Gastroesophageal sphincter (tissue), 3 donors: ENCODE data around the gene UMODL1.

Source experiments
- EP300 ChIP-seq: sonication (generic); formaldehyde crosslinking; IDR thresholded peaks from one replicate; pipeline ENCODE4 v1.6.1; 2017; ENCODE audit warnings: antibody characterized with exemption, mild to moderate bottlenecking
- TF ChIP-seq, protein P1 (sequence below), 4 experiments: fragments of 200-600 bp in 2 of 4; fragments of 450-650 bp in 2 of 4; sonication (generic) in 1 of 4; IDR thresholded peaks; one replicate each; pipeline ENCODE4 v1.5.1; 2017 to 2019; ENCODE audit warnings: antibody characterized with exemption in 4 of 4, mild to moderate bottlenecking in 2 of 4, moderate library complexity in 2 of 4

DNA sequence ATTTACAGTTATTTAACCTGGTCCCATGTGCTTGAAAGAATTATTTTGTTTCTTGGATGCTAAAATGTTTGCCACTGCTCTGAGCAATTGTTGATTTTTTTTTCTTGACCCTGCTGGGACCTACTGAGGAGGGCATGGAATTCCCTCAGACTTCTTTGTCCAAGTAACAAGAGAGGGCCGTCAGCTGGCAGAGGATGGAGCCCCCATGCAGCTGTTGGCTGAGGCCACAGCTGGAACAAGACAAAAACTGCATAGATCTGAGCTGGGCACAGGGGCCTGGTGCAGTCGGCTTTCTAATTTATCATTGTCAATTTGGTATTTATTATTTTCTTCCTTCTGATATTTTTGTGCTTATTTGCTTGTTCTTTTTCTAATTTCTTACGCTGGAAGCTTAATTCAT lies 108.2 kb downstream of the UMODL1 start:
- TF ChIP-seq, protein P1, sequence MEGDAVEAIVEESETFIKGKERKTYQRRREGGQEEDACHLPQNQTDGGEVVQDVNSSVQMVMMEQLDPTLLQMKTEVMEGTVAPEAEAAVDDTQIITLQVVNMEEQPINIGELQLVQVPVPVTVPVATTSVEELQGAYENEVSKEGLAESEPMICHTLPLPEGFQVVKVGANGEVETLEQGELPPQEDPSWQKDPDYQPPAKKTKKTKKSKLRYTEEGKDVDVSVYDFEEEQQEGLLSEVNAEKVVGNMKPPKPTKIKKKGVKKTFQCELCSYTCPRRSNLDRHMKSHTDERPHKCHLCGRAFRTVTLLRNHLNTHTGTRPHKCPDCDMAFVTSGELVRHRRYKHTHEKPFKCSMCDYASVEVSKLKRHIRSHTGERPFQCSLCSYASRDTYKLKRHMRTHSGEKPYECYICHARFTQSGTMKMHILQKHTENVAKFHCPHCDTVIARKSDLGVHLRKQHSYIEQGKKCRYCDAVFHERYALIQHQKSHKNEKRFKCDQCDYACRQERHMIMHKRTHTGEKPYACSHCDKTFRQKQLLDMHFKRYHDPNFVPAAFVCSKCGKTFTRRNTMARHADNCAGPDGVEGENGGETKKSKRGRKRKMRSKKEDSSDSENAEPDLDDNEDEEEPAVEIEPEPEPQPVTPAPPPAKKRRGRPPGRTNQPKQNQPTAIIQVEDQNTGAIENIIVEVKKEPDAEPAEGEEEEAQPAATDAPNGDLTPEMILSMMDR (IDR thresholded peaks at IDR 0.05), result no peak
- no peak for TF ChIP-seq EP300
